ENCODE results near the gene CIAO1.
A peak's percentile ranks its signal among the peaks of the same experiment; 100 is the strongest.
"Not testable (repeated sequence)": the region's sequence is repeated elsewhere in the genome, so short reads cannot be mapped to it uniquely, and the experiment has no call there.

CIAO1 gene

DNA sequence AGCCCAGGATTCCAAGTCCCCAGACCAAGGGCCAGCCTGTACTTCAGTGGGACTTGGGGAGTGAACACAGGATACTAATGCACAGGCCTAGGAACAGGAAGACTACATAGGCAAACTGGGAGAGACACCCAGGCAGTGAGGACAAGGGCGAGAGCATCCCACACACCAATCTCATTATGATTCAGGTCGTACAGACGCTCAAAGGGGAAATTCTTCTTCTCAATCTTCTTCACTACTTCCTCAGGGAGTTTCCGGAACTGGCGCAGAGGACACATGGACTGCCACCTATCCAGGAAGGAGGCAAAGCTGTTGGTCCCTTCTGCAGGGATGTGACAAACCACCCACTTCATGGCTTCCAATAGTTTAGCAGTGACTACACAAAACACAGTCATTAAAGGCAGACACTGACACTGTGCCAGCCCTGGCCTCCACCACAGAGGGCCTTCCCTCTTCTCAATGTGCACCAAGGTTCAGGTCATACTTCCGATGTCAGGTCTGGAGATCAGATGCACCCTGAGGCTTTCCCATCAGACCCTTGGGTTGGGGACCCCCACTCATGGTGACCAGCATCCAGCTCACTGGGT lies 21.3 kb downstream of the CIAO1 start:
- no peak for DNase-seq

DNA sequence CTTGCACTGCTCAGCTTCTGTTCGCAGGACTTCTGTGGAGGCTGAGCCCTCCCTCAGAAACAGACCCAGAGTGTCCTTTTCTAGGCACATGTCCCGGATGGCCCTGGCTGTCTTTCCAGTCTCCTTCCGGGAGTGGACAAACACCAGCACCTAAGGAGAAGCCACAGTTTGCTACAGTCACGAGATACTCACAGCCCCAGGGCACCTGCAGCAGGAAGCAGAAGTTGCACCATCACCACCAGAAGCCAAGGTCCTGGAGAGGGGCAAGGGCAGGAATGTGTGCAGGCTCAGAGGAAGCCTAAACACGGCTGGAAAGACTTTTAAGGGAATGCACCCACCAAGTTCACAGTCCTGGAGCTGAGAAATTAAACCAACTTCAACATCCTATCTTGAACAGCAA lies 25.7 kb downstream of the CIAO1 start:
- DNase-seq, result no peak

DNA sequence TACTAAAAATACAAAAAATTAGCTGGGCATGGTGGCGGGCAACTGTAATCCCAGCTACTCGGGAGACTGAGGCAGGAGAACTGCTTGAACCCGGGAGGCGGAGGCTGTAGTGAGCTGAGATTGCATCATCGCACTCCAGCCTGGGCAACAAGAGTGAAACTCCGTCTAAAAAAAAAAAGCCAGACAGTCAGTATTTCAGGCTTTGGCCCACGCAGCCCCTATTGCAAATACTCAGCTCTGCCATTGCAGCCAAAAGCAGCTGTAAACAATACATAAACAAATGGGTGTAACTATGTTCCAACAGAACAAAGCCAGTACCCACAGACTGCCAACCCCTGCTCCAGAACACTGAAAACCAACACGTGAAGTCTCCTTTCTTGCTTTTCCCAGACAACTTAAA lies 28.2 kb downstream of the CIAO1 start:
- DNase-seq, result not testable (repeated sequence)

DNA sequence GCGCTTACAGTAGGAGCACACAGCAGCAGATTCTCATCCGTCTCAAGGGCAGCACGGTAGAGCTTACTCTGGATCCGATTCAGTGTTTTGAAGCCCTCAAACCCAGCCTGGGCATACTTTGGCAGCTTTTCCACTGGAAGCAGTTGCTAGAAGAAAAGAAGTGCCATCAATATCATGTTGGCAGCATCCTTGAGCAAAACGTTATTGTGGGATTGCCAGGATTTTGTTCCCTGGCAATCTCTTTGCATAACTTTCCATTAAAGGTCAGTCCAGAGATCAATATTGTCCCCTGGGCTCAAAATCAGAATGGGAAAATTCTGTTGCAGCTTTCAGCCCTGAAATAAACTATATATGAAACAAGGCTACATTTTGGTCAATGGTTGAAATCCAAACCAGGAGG lies 30.9 kb downstream of the CIAO1 start:
- no peak for DNase-seq

DNA sequence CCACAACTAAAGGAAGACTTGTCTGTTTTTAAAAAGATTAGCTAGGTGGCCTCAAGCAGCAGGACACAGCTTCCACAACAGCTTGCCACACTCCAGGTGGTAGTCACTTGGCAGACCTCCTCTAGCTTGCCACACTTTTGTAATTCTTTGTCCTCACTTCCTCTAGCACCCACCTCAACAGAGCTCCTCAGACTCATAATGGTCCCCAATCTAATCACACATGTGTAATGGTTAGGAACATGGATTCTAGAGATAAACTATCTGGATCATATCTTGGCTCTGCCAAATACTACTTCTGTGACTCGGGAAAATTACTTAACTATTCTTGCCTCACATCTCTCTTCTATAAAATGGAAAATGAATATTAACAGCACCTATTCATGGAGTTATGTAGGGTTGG lies 35.8 kb downstream of the CIAO1 start:
- DNase-seq, result no peak

DNA sequence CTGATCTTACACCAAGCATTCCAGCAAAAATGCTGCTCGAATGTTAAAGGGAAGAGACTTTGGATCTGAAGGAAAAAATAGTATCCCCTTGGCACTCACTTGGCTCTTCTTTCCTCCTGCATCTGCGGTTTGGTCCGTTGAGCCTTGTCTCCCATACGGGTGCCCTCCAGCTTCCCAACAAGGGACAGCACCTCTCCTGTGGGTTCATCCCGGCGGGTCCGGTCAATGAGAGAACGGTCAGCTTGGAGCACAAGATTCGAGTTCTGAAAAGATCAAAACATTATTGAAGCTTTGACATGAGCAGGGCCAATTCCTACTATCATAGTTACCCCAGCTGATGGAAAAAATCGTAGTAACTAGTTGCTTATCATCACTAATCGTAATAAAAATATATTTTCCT lies 38.6 kb downstream of the CIAO1 start:
- no peak for DNase-seq

DNA sequence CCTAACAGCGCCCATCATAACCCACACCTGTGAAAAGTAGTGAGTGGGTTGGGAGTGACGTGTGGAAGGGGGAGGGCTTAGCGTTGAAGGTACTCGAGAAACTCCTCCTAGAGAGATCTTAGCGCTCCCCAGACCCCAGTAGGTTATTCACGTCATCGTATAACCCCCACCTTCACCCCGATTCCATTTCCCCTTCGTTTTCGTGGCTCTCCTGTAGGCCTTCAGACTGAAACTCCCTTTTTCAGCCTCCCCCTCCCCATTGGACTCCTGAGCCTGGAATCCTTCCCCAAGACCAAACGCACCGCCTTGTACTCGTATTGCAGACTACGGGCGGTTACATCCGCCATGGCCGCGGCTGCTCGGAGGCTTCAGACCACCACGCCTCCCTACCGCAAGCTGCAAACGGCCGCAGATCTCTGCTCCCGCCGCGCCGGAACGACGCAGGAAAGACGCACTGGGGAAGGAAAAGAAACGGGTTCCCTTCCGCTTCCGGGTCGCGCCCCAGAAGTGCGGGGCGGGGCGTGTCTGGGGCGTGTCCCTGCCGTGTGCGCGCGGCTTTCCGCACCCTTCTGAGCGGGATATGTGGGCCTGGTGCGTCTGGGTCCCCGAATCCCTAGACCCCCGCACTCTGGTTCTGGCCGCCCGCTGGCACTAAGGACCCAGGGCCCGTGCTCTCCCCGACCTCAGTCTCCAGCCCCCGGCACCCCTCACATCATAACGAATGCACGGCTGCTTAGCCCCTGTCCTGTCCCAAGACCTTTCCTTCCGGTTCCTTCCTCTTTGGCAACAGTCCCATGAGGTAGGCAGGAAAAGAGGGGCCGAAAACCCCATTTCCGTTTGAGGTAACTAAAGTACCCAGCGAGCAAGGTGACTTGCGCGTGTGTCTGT lies 39.3 kb downstream of the CIAO1 start, which contains the start of gene SNRNP200:
Gene SNRNP200 (minus strand): TSS at position 456 of the 888 bp plus-strand sequence. CDS start 109 bp downstream, at position 347.
- peak; percentile 90 for DNase-seq

DNA sequence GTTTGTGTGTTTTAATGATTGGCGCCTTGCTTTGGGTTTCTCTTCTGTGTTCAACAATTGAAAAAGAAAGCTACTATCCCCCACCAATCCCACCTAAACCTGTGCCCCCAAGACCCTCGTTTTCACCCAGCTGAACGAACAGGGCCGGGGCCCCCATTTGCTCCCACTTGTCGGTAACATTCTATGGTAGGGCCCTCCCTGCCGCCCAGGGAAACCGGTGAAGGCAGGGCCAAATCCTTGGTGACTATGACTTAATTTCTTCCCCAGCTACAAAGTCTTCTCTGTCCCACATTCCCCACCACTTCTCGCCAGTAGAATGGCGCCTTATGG lies 39.9 kb downstream of the CIAO1 start:
- DNase-seq, result no peak

DNA sequence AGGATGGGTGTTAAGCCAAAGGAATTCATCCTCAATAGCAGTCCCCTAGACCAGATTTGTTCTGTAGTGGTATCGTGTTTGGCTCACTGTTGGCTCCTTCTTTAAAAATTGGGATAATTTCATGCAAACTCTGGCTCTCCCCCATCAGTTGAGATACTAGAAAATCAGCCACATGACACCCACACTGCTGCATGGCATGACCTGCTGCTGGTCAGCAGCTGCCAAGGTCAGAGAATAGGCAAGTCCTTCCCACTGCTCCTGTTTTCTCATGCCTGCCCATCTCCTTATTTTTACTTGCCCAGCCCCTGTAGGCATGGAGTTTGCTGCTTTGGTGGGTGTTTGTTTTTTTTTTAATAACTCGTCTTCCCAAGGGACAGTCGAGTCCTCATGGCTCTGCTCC lies 40.3 kb downstream of the CIAO1 start:
- DNase-seq, result no peak

DNA sequence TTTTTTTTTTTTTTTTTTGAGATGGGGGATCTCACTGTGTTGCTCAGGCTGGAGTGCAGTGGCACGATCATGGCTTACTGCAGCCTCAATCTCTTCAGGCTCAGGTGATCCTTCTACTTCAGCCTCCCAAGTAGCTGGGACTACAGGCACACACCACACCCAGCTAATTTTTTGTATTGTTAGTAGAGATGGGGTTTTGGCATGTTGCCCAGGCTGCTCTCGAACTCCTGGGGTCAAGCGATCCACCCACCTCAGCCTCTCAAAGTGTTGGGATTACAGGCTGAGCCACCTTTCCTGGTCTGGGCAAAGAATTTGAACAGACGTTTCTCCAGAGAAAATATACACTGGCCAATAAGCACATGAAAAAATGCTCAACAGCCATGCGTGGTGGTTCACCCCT lies 42.2 kb downstream of the CIAO1 start:
- no peak for DNase-seq

DNA sequence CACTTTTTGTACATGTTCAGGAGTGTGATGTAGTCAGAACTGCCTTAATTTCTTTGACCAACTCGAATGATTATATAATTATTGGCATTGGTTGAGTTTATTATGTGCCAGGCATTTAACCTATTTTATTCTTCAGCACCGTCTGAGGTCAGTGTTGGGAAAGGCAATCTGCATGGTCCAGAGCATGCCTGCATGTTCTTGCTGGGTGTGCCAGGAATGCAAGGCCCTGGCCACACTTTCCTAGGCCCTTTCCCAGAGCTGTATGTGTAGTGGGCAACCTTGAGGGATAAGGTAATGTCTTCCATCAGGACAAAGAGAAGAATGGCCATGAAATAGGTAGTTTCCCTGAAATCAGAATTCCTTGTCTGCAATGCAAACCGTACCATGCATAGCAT lies 49.0 kb downstream of the CIAO1 start:
- no peak for DNase-seq

DNA sequence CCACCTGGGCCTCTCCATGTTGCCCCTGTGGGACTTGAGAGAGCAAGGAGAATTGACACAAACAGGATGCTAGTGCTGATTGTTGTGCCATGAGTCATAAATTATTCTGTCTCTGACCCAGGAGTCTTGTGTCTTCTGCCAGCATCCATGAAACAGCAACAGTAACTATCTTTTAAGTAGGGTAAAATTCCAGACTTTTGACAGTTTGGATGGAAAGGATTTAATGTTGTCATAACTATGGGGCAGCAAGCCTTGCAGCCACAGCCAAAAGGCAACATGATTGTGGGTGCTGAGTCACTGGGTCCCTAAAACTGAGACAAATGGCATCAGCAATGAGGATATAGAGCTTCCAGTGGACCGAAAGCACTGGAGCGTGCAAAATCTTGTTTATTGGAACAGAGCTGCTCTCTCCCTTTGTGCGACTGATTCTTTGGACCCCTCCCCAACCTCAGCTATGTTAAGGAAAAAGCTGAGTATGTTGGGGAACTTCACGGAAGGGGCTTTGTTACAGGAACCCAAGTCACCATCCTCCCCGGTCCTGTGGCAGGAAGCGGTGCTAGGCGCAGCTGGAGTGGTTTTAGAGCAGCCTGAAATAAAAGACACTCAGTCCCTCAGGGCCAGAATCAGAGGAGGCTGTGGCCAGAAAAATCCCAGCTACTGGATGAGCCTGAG lies 49.5 kb downstream of the CIAO1 start:
- no peak for DNase-seq

DNA sequence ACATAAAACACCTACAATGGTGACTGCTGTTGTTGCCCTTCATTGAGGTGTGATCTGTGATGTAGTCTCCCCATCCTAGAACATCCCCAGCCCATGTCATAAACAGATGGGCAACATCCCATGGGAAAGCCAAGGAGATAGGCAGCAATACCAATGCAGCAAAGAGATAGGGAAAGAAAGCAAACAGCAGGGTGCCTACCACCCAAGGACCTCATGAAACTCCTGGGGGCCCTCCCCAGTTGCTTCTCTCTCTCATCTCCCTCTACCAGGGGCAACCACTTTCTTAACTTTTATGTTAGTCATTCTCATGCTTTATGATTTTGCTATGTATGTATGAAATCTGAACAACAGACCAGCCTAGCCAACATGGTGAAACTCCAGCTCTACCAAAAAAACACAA lies 51.0 kb downstream of the CIAO1 start:
- no peak for DNase-seq

DNA sequence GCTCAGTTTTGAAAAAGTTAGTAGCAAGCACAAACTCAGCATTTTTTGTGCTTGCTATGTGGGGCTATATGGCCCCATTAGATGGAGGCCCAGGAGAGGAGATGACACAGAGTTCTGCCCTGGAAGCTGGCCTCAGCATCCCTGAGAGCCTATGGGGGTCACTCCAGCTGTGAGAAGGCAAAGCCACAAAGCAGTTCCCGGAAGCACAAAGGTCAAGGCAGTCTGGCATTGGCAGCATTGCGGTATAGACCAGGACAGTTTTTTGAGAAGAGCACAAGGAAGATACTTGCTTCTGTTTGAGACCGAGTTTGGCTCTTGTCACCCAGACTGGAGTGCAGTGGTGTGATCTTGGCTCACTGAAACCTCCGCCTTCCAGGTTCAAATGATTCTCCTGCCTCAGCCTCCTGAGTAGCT lies 51.6 kb downstream of the CIAO1 start:
- DNase-seq, result no peak

DNA sequence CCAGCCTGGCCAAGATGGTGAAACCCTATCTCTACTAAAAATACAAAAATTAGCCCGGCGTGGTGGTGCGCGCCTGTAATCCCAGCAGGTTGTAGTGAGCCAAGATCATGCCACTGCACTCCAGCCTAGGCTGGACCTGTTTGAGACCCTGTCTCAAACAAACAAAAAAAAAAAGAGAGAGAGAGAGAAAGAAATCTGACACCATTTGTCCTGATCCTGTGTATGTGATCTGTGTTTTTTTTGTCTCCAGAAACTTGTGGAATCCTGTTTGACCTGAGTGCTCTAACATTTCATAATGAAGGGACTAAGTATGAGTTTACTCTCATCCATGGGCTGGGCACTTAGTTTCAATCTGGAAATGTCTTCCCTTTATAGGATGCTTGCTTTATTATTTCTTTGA lies 52.7 kb downstream of the CIAO1 start:
- no peak for DNase-seq

DNA sequence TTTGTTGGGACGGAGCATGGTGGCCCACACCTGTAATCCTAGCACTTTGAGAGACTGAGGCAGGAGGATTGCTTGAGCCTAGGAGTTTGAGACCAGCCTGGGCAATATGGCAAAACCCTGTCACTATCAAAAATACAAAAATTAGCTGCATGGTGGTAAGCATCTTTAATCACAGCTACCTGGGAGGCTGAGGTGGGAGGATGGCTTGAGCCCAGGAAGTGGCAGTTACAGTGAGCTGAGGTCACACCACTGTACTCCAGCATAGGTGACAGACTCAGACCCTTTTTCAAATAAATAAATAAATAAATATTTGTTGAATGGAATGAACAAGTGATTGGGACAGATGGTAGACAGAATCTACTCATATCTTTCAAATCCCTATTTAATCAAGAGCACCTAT lies 53.4 kb downstream of the CIAO1 start:
- no peak for DNase-seq

DNA sequence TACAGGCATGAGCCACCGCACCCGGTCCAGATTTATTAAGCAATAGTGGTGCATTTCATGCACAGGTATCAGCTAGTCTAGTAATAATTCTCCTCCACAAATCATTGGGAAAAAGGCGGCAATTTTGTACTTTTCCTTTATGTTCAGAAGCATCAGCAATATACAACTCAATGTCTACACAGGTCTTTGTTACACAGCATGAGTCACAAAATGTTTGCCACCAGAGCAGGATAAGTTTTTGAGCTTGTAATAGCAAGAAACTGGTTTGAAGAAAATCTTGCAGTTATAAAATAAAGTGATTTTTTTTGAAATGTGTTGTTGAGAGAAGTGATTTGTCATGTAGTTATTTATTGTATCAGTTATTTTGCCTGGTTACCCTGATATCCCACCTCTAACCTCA lies 54.3 kb downstream of the CIAO1 start:
- DNase-seq, result no peak

DNA sequence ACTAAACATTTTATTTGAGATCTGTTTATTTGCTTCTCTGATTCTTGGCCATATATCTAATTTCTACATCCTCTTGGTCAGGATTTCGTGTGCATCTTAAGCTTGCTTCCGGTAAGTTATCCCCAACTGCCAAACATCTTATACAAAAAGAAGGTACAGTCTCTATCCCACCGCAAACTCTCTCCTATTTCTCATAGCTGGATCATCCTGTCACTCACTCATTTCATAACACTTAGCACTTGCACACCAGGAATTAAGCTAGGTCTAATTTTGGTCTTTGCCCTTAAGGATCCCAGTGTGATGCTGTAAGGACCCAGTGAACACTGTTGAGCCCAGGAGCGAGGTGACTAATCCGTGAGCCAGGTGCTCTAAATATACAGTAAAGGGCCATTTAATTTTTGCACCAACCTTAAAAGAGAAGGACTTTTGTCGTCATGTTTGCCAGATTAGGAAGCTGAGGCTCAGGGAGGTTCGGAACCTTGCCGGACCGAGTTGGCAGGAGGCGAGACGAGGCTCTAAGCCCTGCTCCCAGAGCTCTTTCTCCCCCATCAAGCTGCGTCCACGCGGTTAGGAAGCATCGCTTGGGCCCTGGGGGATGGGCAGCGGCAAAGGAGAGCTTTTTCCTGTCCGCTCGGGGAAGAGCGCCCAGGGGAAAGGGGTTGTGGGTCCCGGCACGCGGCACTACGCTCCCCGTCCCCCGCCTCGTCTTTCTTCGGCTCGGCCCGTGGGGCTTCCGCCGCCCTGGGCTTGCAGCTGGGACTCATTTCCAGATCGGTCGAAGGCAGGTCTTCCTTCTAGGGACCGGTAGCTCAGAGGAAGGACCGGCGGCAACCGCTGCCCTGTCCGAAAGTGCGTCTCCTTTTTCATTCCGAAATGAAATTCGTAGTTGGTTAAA lies 55.0 kb downstream of the CIAO1 start:
- DNase-seq, result no peak

All from T-helper 9 cell (primary cell).